Heart left ventricle (tissue), 16 donors: ENCODE measurements around the gene CHMP1A. TPM values are rescaled to one million over a fixed set of nuclear protein-coding genes. Genes with fewer than 3 reads are reported as not detected.

Experiments used
- ATAC-seq, 4 donors: fragments of 200-7000 bp; cut with Tn5 transposase; one replicate each; pipeline ENCODE4 v1.9.1; 2020 to 2022; ENCODE audit warnings: moderate library complexity in 4 of 4, mild to moderate bottlenecking in 3 of 4, moderate number of reproducible peaks in 1 of 4
- DNase-seq, 5 donors: peaks; one replicate each; pipeline ENCODE4 v3.0.0-alpha.2; 2020
- H3K27ac ChIP-seq, 12 donors: fragments of 200-600 bp; sonication (generic) in 4 of 12; one replicate each; pipeline versions ENCODE4 v1.5.0 to v1.8.0; 2016 to 2022; ENCODE audit warnings: mild to moderate bottlenecking in 2 of 12
- H3K27me3 ChIP-seq, 9 donors: fragments of 200-600 bp; sonication (generic) in 2 of 9; one replicate each; pipeline versions ENCODE4 v1.5.1 to v1.8.0; 2016 to 2022; ENCODE audit warnings: mild to moderate bottlenecking in 3 of 9
- H3K36me3 ChIP-seq, 9 donors: fragments of 200-600 bp; sonication (generic) in 2 of 9; one replicate each; pipeline versions ENCODE4 v1.5.0 to v1.8.0; 2018 to 2022; ENCODE audit warnings: mild to moderate bottlenecking in 2 of 9
- H3K4me1 ChIP-seq, 12 donors: fragments of 200-600 bp; sonication (generic) in 4 of 12; one replicate each; pipeline versions ENCODE4 v1.5.0 to v1.8.0; 2016 to 2022; ENCODE audit warnings: mild to moderate bottlenecking in 3 of 12
- H3K4me3 ChIP-seq, 12 donors: fragments of 200-600 bp; sonication (generic) in 4 of 12; one replicate each; pipeline versions ENCODE4 v1.5.0 to v1.8.0; 2017 to 2022; ENCODE audit warnings: mild to moderate bottlenecking in 9 of 12, moderate library complexity in 4 of 12
- H3K9me3 ChIP-seq, 12 donors: fragments of 200-600 bp; sonication (generic) in 4 of 12; one replicate each; pipeline versions ENCODE4 v1.5.0 to v1.8.0; 2016 to 2022; ENCODE audit warnings: mild to moderate bottlenecking in 1 of 12
- POLR2A ChIP-seq, 2 donors: fragments of 450-650 bp; IDR thresholded peaks; one replicate each; pipeline ENCODE4 v1.6.1; 2017; ENCODE audit warnings: antibody characterized with exemption in 2 of 2, mild to moderate bottlenecking in 2 of 2, moderate library complexity in 2 of 2
- WGBS, 4 donors: extraction: QIAGEN DNeasy Blood & Tissue Kit in 2 of 4; methylation state at CpG; one replicate each; pipeline versions ENCODE4 v1.1.5 to v1.1.7; 2013 to 2018; 5-methylcytosine and 5-hydroxymethylcytosine counted together
- intact Hi-C, 10 donors: fragments of 100-400 bp; cut with DNase I; formaldehyde crosslinking; loops; one replicate each; pipeline versions ENCODE4 v1.11.1 to v1.14.2; 2022
- polyA plus RNA-seq, 2 donors: library from polyadenylated mRNA; stranded (reverse); fragments of 200-250 nt; gene quantifications; one replicate each; pipeline ENCODE4 v1.2.3, GENCODE V29; 2013
- total RNA-seq, 9 donors: library from RNA; depleted of rRNA in 2 of 9; stranded (reverse); fragments of >200 nt in 2 of 9; fragmentation: NEBNext Ultra II Directional in 3 of 9; extraction: Animal tissue kit (Norgen Biotek cat#: 25700) in 3 of 9; gene quantifications; one replicate each; pipeline versions ENCODE4 v1.1.0 to v1.2.4, GENCODE V29; 2016 to 2023
- TF ChIP-seq, protein P1 (sequence below), 12 donors: fragments of 200-600 bp; sonication (generic) in 4 of 12; IDR thresholded peaks; one replicate each; pipeline versions ENCODE4 v1.5.0 to v1.8.0; 2018 to 2022; ENCODE audit warnings: antibody characterized with exemption in 12 of 12, mild to moderate bottlenecking in 5 of 12
- donor health status: ischemic (EF 13 %, LVEDD 7.1; RV severe dilation, severe dysfunction).
- donor health status: healthy with polysubstance abuse.
- donor health status: DM: no; HTN: yes; CAD: no.
- donor health status: DM: no; HTN: no; CAD: no.
- donor health status: ischemic (EF 25% LVEDD 6.9; RV normal size, moderate dysfunction).
- donor health status: ischemic (EF 25% LVEDD 5.7; RV mildly dilated, moderate dysfunction).
- donor health status: healthy.
- donor health status: DM: yes; HTN: yes; CAD: no.
- donor health status: ischemic (EF 35%, LVEDD 5.7; RV mildly dilated, moderate dysfunction).
- donor health status: nonischemic (EF 11% LVEDD 7.7; RV severe dilation, severe dysfunction).
- donor health status: DM: yes; HTN: yes; CAD: no.
- donor health status: PGD.
- donor health status: ischemic (EF 29% LVEDD 5.4; RV normal size, mild dysfunction).
- donor health status: nonischemic (EF 23%, LVEDD 6.1; RV moderate dilation, normal function).

The CHMP1A gene
- total and polyA plus RNA-seq, 11 donors, result 29.3 to 86.3 (median 44.6) TPM

DNA sequence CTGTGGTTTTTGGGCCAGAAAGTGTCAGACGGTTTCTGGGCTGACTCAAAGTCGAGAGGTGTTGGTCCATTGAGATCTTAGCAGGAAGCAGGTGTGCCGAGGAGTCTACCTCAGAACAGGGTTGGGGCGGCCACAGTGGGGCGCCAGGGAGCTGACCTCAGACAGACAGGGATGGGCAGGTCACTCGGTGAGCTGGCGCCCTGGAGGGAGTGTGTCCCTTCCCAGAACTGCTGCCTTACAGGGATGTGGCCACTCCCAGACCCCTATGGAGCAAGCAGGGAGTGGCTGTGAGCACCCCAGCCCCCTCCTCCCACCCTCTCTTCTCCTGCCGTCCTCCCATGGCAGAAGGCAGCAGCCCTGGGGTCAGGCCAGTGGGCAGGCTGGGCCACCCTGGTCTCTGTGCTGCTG, 58.1 kb downstream of the CHMP1A start:
- Histone ChIP-seq H3K4me1 (peaks cover 0 to 14% (median 3%) of the 10 kb centered on the region in 12 donors), H3K4me3 (no peak overlapping the region), H3K27me3 (no peaks in the 10 kb centered on the region), H3K9me3 (no peaks in the 10 kb centered on the region), H3K27ac (no peak overlapping the region), H3K36me3 (no peaks in the 10 kb centered on the region)
- ATAC-seq (no peak), DNase-seq (no peak)
- 33 to 45% (median 40%) methylated on average over 8 of the region's 8 CpGs for WGBS, 4 donors
- intact Hi-C loops, result no loop called here
- no peak for TF ChIP-seq POLR2A (IDR thresholded peaks at IDR 0.05)
- TF ChIP-seq, protein P1, sequence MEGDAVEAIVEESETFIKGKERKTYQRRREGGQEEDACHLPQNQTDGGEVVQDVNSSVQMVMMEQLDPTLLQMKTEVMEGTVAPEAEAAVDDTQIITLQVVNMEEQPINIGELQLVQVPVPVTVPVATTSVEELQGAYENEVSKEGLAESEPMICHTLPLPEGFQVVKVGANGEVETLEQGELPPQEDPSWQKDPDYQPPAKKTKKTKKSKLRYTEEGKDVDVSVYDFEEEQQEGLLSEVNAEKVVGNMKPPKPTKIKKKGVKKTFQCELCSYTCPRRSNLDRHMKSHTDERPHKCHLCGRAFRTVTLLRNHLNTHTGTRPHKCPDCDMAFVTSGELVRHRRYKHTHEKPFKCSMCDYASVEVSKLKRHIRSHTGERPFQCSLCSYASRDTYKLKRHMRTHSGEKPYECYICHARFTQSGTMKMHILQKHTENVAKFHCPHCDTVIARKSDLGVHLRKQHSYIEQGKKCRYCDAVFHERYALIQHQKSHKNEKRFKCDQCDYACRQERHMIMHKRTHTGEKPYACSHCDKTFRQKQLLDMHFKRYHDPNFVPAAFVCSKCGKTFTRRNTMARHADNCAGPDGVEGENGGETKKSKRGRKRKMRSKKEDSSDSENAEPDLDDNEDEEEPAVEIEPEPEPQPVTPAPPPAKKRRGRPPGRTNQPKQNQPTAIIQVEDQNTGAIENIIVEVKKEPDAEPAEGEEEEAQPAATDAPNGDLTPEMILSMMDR (IDR thresholded peaks at IDR 0.05), result no peak

DNA sequence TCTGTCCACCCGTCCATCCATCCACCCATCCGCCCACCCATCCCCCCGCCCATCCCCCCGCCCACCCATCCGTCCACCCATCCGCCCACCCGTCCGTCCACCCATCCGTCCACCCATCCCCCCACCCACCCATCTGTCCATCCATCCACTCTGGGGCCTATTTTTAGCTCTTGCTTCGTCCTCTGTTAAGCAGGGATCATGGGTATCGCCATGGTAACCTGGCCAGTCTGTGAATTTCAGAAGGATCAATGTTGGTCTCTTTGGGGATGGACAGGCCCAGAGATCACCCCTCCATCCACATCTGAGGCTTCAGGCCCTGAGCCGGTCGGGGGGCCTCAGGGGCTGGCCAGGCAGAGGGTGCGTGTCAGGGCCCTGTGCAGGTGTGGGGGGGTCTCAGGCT, 59.3 kb downstream of the CHMP1A start:
- intact Hi-C loops, result no loop called here
- no peak overlapping the region for H3K4me3 ChIP-seq
- H3K27me3 ChIP-seq, result no peaks in the 10 kb centered on the region
- H3K36me3 ChIP-seq, result no peaks in the 10 kb centered on the region
- H3K9me3 ChIP-seq, result no peaks in the 10 kb centered on the region
- DNase-seq (no peak), ATAC-seq (no peak)
- 58 to 75% (median 68%) methylated on average over 6 to 14 of the region's 14 CpGs for WGBS, 4 donors
- H3K4me1 ChIP-seq, result peaks cover 0 to 14% (median 3%) of the 10 kb centered on the region in 12 donors
- no peak for TF ChIP-seq POLR2A (IDR thresholded peaks at IDR 0.05)
- TF ChIP-seq, protein P1 (IDR thresholded peaks at IDR 0.05), result no peak
- no peak overlapping the region for H3K27ac ChIP-seq

DNA sequence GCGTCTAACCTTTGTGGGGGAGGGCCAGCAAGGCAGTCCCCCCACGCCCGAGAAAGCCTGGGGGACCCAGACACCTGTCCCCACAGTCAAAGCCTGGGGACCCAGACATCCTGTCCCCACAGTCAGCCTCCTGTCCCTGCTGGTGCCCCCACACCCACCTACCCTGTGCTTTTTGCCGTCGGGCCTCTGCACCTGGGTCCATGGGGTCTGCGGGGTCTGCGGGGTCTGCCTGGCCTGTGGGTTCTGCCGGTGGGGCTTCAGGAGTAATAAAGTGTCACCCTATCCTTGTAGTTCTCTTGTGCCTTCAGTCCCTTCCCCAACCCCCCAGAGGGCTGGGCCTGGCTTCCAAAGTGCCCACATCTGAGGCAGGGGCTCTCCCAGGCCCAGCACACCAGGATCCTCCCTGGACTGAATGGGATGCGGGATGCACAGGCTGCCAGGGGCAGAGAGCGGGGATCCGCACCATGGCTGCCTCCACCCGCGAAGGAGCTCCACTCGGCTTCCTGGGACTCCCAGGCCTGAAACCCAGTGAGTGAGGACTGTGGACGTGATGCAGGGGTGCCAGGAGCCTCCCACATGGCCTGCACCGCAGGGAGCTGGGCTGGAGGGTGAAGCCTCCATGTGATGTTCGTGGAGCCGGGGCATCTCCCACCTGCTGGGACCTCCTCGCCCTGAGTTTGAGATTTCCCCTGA, 60.4 kb downstream of the CHMP1A start:
- TF ChIP-seq, protein P1 (IDR thresholded peaks at IDR 0.05), result no peak
- WGBS, 4 donors, result 89 to 93% (median 91%) methylated on average over 18 to 19 of the region's 19 CpGs
- Histone ChIP-seq H3K36me3 (no peaks in the 10 kb centered on the region), H3K9me3 (no peaks in the 10 kb centered on the region), H3K27me3 (no peaks in the 10 kb centered on the region), H3K4me1 (peaks cover 0 to 4% (median 0%) of the 10 kb centered on the region in 12 donors), H3K4me3 (no peak overlapping the region), H3K27ac (no peak overlapping the region)
- ATAC-seq (no peak), DNase-seq (no peak)
- intact Hi-C loops, result no loop called here

DNA sequence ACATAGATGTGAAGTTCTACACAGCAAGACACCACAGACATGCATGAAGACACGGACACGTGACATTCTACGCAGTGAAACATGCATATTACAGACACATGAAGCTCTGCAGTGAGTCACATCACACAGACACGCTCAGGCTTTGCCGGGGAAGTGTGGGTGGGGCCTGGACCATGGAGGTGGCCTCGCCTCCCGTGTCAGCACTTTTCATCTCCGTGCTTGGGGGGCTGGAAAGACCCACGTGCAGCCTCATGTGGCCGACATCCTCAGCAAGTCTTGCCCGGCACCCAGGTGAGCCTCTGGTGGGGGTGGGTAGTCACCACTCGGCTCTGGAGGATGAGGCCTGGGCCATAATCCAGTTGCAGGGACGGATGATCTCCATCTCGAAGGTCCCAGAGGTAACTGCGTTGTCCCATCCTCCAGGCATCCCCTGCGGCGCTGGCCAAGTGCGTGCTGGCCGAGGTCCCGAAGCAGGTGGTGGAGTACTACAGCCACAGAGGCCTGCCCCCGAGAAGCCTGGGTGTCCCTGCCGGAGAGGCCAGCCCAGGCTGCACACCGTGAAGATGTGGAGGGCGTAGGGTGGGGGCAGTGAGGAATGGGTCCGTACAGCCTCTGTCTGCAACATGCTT, 61.3 kb downstream of the CHMP1A start:
- intact Hi-C loops, result no loop called here
- ATAC-seq (peak in 2 of 4 donors; percentile 7 to 15), DNase-seq (no peak)
- H3K4me3 ChIP-seq, result no peak overlapping the region
- H3K9me3 ChIP-seq, result no peaks in the 10 kb centered on the region
- no peak overlapping the region for H3K27ac ChIP-seq
- 82 to 88% (median 86%) methylated on average over 20 to 25 of the region's 25 CpGs for WGBS, 4 donors
- no peaks in the 10 kb centered on the region for H3K27me3 ChIP-seq
- no peaks in the 10 kb centered on the region for H3K4me1 ChIP-seq
- TF ChIP-seq, protein P1 (IDR thresholded peaks at IDR 0.05), result no peak
- no peak for TF ChIP-seq POLR2A (IDR thresholded peaks at IDR 0.05)
- no peaks in the 10 kb centered on the region for H3K36me3 ChIP-seq
